ENCODE measurements around the gene P2RY11.

DNA sequence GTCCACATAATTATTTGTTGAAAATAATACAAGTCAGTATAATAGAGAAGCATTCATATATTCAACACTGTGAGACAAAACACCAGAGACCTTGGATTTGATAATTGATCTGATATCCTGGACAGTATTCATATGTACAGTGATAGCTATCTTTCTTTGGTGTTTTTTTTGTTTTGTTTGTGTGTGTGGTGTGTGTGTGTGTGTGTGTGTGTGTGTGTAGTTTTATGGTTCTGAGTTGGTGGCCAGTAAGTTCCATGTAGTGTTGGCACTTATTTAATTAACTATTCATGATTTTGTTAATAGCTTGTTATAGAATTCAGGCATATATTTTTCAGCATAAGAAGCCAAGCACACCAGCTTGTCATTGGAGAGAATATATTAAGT, 7.4 kb upstream of the P2RY11 start:
- TF ChIP-seq POLR2AphosphoS5 (IDR thresholded peaks at IDR 0.05; ENCODE audit: low read depth) (no peak), CREB1 (CRISPR knock-in tag; IDR thresholded peaks at IDR 0.05; ENCODE audit: low read depth) (no peak), EZH2phosphoT487 (IDR thresholded peaks at IDR 0.05; ENCODE audit: unreplicated experiment) (no peak), JUNB (IDR thresholded peaks at IDR 0.05; ENCODE audit: unreplicated experiment) (no peak), EZH2 (IDR thresholded peaks at IDR 0.05; ENCODE audit: low read depth, unreplicated experiment) (no peak), STAT1 (IDR thresholded peaks at IDR 0.05; ENCODE audit: unreplicated experiment) (no peak), ZNF331 (CRISPR knock-in tag; IDR thresholded peaks at IDR 0.05; ENCODE audit: low read depth) (no peak), ZNF114 (CRISPR knock-in tag; IDR thresholded peaks at IDR 0.05) (no peak)
- TF ChIP-seq, protein P1, sequence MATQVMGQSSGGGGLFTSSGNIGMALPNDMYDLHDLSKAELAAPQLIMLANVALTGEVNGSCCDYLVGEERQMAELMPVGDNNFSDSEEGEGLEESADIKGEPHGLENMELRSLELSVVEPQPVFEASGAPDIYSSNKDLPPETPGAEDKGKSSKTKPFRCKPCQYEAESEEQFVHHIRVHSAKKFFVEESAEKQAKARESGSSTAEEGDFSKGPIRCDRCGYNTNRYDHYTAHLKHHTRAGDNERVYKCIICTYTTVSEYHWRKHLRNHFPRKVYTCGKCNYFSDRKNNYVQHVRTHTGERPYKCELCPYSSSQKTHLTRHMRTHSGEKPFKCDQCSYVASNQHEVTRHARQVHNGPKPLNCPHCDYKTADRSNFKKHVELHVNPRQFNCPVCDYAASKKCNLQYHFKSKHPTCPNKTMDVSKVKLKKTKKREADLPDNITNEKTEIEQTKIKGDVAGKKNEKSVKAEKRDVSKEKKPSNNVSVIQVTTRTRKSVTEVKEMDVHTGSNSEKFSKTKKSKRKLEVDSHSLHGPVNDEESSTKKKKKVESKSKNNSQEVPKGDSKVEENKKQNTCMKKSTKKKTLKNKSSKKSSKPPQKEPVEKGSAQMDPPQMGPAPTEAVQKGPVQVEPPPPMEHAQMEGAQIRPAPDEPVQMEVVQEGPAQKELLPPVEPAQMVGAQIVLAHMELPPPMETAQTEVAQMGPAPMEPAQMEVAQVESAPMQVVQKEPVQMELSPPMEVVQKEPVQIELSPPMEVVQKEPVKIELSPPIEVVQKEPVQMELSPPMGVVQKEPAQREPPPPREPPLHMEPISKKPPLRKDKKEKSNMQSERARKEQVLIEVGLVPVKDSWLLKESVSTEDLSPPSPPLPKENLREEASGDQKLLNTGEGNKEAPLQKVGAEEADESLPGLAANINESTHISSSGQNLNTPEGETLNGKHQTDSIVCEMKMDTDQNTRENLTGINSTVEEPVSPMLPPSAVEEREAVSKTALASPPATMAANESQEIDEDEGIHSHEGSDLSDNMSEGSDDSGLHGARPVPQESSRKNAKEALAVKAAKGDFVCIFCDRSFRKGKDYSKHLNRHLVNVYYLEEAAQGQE (IDR thresholded peaks at IDR 0.05; ENCODE audit: unreplicated experiment) = no peak
- TF ChIP-seq, protein P2, sequence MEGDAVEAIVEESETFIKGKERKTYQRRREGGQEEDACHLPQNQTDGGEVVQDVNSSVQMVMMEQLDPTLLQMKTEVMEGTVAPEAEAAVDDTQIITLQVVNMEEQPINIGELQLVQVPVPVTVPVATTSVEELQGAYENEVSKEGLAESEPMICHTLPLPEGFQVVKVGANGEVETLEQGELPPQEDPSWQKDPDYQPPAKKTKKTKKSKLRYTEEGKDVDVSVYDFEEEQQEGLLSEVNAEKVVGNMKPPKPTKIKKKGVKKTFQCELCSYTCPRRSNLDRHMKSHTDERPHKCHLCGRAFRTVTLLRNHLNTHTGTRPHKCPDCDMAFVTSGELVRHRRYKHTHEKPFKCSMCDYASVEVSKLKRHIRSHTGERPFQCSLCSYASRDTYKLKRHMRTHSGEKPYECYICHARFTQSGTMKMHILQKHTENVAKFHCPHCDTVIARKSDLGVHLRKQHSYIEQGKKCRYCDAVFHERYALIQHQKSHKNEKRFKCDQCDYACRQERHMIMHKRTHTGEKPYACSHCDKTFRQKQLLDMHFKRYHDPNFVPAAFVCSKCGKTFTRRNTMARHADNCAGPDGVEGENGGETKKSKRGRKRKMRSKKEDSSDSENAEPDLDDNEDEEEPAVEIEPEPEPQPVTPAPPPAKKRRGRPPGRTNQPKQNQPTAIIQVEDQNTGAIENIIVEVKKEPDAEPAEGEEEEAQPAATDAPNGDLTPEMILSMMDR (conservative IDR thresholded peaks at IDR 0.05; ENCODE audit: low read depth in 2 of 2) = no peak
- TF ChIP-seq, protein P3, sequence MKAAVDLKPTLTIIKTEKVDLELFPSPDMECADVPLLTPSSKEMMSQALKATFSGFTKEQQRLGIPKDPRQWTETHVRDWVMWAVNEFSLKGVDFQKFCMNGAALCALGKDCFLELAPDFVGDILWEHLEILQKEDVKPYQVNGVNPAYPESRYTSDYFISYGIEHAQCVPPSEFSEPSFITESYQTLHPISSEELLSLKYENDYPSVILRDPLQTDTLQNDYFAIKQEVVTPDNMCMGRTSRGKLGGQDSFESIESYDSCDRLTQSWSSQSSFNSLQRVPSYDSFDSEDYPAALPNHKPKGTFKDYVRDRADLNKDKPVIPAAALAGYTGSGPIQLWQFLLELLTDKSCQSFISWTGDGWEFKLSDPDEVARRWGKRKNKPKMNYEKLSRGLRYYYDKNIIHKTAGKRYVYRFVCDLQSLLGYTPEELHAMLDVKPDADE (IDR thresholded peaks at IDR 0.05) = no peak
